ENCODE data around the gene SLC22A23.

- TF ChIP-seq EZH2 (IDR thresholded peaks at IDR 0.05; ENCODE audit: borderline replicate concordance, low read length), result no peak
- TF ChIP-seq, protein P1, sequence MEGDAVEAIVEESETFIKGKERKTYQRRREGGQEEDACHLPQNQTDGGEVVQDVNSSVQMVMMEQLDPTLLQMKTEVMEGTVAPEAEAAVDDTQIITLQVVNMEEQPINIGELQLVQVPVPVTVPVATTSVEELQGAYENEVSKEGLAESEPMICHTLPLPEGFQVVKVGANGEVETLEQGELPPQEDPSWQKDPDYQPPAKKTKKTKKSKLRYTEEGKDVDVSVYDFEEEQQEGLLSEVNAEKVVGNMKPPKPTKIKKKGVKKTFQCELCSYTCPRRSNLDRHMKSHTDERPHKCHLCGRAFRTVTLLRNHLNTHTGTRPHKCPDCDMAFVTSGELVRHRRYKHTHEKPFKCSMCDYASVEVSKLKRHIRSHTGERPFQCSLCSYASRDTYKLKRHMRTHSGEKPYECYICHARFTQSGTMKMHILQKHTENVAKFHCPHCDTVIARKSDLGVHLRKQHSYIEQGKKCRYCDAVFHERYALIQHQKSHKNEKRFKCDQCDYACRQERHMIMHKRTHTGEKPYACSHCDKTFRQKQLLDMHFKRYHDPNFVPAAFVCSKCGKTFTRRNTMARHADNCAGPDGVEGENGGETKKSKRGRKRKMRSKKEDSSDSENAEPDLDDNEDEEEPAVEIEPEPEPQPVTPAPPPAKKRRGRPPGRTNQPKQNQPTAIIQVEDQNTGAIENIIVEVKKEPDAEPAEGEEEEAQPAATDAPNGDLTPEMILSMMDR (conservative IDR thresholded peaks at IDR 0.05 in 1 of 2, IDR thresholded peaks at IDR 0.05 in 1 of 2; ENCODE audit: extremely low read depth in 1 of 2, insufficient read depth in 1 of 2, low read depth in 1 of 2, low read length in 2 of 2), result no peak
Measured at GRCh38 chr6:3380344-3381232, 76.3 kb downstream of the SLC22A23 start.

All from mammary epithelial cell (primary cell).